Measurements from ENCODE around the gene CACNB2.

The CACNB2 gene

GRCh38 chr10:18140149-18140956 lies at the start of gene CACNB2:
CACNB2 (plus strand) TSS chr10:18140424.
- TF ChIP-seq, protein P1, sequence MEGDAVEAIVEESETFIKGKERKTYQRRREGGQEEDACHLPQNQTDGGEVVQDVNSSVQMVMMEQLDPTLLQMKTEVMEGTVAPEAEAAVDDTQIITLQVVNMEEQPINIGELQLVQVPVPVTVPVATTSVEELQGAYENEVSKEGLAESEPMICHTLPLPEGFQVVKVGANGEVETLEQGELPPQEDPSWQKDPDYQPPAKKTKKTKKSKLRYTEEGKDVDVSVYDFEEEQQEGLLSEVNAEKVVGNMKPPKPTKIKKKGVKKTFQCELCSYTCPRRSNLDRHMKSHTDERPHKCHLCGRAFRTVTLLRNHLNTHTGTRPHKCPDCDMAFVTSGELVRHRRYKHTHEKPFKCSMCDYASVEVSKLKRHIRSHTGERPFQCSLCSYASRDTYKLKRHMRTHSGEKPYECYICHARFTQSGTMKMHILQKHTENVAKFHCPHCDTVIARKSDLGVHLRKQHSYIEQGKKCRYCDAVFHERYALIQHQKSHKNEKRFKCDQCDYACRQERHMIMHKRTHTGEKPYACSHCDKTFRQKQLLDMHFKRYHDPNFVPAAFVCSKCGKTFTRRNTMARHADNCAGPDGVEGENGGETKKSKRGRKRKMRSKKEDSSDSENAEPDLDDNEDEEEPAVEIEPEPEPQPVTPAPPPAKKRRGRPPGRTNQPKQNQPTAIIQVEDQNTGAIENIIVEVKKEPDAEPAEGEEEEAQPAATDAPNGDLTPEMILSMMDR (IDR thresholded peaks at IDR 0.05), result peak; percentile 34; the same call in 1 of the 2 replicates

DNA sequence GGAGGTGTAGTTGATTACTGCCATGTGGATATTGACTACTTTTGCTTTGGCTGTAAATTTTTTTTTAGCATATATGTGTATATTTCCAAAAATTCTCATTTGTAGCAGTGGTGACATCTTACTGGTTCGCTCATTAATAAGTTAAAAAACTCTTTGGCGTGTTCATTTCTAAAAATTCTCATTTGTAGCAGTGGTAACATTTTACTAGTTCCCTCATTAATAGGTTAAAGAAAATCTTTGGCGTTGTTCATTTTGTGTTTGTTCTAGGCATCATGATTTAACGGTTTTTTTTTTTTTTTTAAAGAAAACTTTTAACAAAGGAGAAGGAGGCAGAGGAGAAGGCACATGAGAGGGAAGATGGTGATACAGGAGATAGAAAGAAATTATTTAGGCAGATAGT lies 45.9 kb upstream of the CACNB2 start:
- TF ChIP-seq, protein P1 (IDR thresholded peaks at IDR 0.05), result no peak

- TF ChIP-seq, protein P1 (IDR thresholded peaks at IDR 0.05), result no peak
These were observed 45.4 kb upstream of the CACNB2 start for GRCh38 chr10:18094793-18095192.

DNA sequence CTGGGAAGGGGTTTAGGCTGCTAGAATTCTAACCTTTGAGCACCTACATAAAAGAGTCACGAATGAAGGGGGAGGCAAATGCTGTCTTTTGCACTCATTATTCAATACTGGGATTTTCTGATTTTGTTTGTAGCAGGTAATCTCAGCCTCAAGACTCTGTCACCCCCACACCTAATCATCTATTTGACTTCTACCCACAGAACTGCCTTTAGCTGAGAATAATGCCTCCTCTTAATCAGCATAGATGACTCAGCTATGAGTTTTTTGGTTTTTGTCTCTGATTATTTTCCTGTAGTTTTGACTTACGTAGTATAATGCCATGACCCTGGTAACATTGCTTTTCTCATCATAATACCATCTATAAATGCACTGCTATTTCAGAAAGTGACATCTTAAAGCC lies 42.7 kb upstream of the CACNB2 start:
- TF ChIP-seq, protein P1 (IDR thresholded peaks at IDR 0.05), result no peak

DNA sequence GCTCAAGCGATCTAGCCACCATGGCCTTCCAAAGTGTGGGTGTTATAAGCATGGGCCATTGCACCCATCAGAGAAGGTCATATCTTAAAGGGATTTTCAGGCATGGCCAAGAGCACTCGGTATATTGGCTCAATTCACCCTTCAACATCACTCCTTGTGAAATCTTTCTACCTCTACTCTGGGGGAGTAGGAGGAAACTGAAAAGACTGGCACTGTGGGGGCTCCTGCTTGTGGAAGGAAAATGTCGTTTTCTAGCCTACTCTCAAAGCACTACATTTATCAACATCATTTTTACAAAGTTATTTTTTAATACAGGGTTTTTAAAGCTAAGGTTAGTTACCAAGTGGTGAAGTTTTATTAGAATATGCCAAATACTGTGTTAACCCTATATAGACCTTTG lies 42.0 kb upstream of the CACNB2 start:
- TF ChIP-seq, protein P1 (IDR thresholded peaks at IDR 0.05), result no peak

DNA sequence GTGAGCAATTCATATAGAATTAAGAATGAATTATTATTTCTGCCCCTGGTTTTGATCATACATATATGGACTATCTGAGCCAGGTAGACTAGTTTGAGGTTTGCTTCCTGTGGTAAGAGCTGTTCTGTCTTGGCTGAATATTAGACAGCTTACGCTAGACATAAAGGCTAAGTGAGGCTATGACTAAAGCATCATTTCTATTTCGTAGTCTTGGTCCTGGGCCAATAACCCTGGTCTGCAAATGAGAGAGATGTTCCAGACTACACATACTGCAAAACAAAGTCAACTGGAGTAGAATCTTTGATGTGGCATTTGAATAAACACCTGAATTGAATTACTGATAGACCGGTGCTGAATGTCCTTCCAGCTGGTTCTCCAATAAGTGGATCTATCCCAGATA lies 40.8 kb upstream of the CACNB2 start:
- TF ChIP-seq, protein P1 (IDR thresholded peaks at IDR 0.05), result no peak

DNA sequence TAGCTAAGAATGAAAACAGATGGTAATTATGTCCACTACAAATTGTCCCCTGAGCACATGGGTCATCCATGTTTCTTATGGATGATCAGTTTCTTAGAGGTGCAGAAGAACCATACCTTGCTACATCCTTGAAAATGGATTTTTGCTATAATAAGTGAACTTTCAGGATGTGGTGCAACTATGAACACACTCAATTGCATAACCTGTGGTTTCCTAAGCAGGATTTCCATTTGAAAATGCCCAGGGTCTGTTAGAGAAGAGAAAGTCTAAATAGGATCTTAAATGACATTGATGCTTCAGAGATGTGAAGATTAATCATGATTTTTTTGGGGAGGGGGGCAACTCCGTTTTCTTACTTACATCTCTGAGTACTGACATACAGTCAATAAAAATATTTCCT lies 39.6 kb upstream of the CACNB2 start:
- TF ChIP-seq, protein P1 (IDR thresholded peaks at IDR 0.05), result no peak

Data from LNCAP (cell line).